ACHN (cell line): ENCODE data around the gene PRR9.

Source experiments
- DNase-seq: peaks from one replicate; pipeline ENCODE4 v3.0.0-alpha.2; 2015
- in situ Hi-C: cut with HindIII; loops from 2 replicates; pipeline ENCODE4 v1.10.0; 2017; ENCODE audit warnings: low sequenced_read_pairs, low pct_ligation_motif_present, low pct_unique_long_range_greater_than_20kb

PRR9 gene

DNA sequence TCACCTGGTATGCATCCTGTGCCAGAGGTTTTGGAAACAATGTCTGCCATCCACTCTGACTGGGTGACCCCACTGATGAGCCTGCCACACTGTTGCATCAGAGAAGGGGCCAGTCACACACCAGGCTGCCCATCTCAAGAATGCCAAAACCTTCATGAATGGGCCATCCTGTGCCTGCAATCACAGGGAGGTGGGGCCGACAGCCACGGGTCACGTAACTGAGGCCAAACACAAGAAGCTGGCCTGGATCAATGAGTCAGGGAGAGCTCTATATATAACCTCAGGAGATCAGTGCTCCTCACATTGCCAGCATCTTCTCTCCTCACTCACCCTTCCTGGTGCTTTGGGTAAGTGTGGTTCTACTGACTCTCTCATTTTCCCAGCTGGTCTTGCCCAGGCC, 42.0 kb downstream of the PRR9 start, which contains the start of gene LORICRIN:
TSS of gene LORICRIN (plus strand) at position 301 of the 400 bp plus-strand sequence. CDS start 1,263 bp downstream, outside the sequence.
- in situ Hi-C loops, result no loop called here
- DNase-seq, result no peak

- DNase-seq, result no peak
- in situ Hi-C loops, result no loop called here
These were observed 43.3 kb downstream of the PRR9 start for GRCh38 chr1:153260585-153261280.

- in situ Hi-C loops, result no loop called here
- DNase-seq, result no peak
These were observed 44.1 kb downstream of the PRR9 start for GRCh38 chr1:153261281-153262069.

- DNase-seq, result no peak
These were observed 44.6 kb downstream of the PRR9 start for GRCh38 chr1:153262070-153262366.

DNA sequence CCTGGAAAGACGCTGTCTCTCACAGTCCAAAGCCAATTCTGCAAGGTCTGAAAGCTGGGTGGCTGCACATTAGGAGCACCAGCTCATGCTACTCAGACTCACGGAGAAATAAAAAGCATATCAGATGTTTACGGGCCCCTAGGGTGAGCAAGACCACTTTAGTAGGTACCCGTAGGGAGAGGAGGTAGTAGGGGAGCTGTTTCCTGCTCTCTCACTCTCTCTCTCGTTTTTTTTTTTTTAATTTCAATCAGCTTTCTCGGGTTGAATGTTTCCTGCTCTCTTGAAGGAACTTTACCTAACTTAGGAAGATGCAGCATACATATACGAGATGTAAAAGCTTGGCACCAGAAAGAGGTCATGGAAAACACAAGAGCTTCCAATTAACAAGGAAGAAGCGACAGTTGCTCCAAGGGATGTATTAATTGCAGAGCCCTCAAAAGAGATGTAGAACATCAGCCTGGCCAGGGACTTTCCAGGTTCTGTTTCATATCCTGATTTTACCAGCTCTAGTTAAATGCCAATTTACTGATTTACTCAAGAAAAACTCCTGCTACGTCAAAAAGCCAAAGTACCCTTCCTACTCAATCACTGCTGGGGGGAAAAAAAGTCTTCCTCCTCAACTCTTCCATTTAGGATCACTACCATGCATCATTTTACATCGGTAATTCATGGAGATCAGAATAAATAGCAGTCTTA, 45.2 kb downstream of the PRR9 start:
- DNase-seq, result no peak
- in situ Hi-C loops, result no loop called here

More at GRCh38 chr1:153262070-153262366, 44.6 kb downstream of the PRR9 start:
- in situ Hi-C loops, result no loop called here

DNA sequence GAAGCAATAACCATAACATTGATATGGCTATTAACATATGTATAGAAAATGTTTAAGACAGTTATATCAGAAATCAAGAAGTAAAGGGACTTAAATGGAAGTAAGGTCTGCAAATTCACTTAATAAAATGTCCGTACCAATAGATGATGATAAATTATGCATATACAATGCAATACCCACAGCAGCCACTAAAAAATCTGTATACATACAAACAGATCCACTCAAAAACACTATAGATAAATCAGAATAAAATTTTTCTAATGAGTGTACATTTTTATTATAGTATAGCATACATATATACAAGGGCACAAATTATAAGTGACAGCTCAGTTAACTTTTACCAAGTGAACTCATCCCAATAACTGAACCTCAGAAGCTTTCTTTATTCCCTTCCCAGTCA, 48.1 kb downstream of the PRR9 start:
- in situ Hi-C loops, result no loop called here
- no peak for DNase-seq
